CD4-positive, alpha-beta T cell treated with Interleukin-2 at 100 ng/mL for 4 hours (primary cell): ENCODE measurements around the gene RERE.
A peak's percentile ranks its signal among the peaks of the same experiment; 100 is the strongest.
"Not testable (repeated sequence)": the region's sequence is repeated elsewhere in the genome, so short reads cannot be mapped to it uniquely, and the experiment has no call there.

Source experiments
- DNase-seq: peaks from one replicate; pipeline ENCODE4 v3.0.0-alpha.2; 2020; ENCODE audit warnings: low spot score

The RERE gene

GRCh38 chr1:8602471-8603219, 214.8 kb downstream of the RERE start:
- peak; percentile 17 for DNase-seq

GRCh38 chr1:8600336-8600735, 217.1 kb downstream of the RERE start:
- no peak for DNase-seq

GRCh38 chr1:8599646-8600212, 217.7 kb downstream of the RERE start:
- DNase-seq, result no peak

- DNase-seq, result no peak
Measured at GRCh38 chr1:8598783-8599182, 218.7 kb downstream of the RERE start.

- no peak for DNase-seq
Measured at GRCh38 chr1:8598060-8598724, 219.2 kb downstream of the RERE start.

GRCh38 chr1:8597455-8597854, 220.0 kb downstream of the RERE start:
- no peak for DNase-seq

- DNase-seq, result no peak
Measured at GRCh38 chr1:8595941-8596340, 221.5 kb downstream of the RERE start.

GRCh38 chr1:8595332-8595731, 222.1 kb downstream of the RERE start:
- no peak for DNase-seq

GRCh38 chr1:8593292-8593691, 224.1 kb downstream of the RERE start:
- not testable (repeated sequence) for DNase-seq

- DNase-seq, result no peak
Measured at GRCh38 chr1:8591569-8591968, 225.9 kb downstream of the RERE start.

- DNase-seq, result no peak
Measured at GRCh38 chr1:8590721-8591351, 226.6 kb downstream of the RERE start.

GRCh38 chr1:8589571-8589970, 227.9 kb downstream of the RERE start:
- no peak for DNase-seq

- no peak for DNase-seq
Measured at GRCh38 chr1:8587784-8588183, 229.7 kb downstream of the RERE start.

- DNase-seq, result no peak
Measured at GRCh38 chr1:8586438-8586837, 231.0 kb downstream of the RERE start.

GRCh38 chr1:8584316-8584715, 233.1 kb downstream of the RERE start:
- no peak for DNase-seq

GRCh38 chr1:8583031-8583430, 234.4 kb downstream of the RERE start:
- no peak for DNase-seq

- no peak for DNase-seq
Measured at GRCh38 chr1:8580566-8580965, 236.9 kb downstream of the RERE start.

GRCh38 chr1:8578936-8579335, 238.5 kb downstream of the RERE start:
- DNase-seq, result no peak

GRCh38 chr1:8578132-8578877, 239.1 kb downstream of the RERE start:
- DNase-seq, result no peak

GRCh38 chr1:8574985-8575384, 242.5 kb downstream of the RERE start:
- no peak for DNase-seq

- DNase-seq, result no peak
Measured at GRCh38 chr1:8572106-8572505, 245.3 kb downstream of the RERE start.
